D721Med (cell line): Measurements from ENCODE around the gene RDH13.
"Not testable (repeated sequence)": the region's sequence is repeated elsewhere in the genome, so short reads cannot be mapped to it uniquely, and the experiment has no call there.

Source experiments
- DNase-seq: peaks from one replicate; pipeline ENCODE4 v3.0.0; 2011; ENCODE audit warnings: low spot score; ENCODE audit not compliant: insufficient read length
- FAIRE-seq: peaks from 2 replicates; lab custom pipeline; 2011; peaks lifted over from hg19 to GRCh38; lab: Jason Lieb, UNC
- TF ChIP-seq, protein P1 (sequence below): IDR thresholded peaks from 2 replicates; pipeline ENCODE4 v1.5.1; 2012; ENCODE audit warnings: mild to moderate bottlenecking, control low read depth; ENCODE audit not compliant: insufficient read depth; ENCODE audit errors: missing control alignments

Gene RDH13

DNA sequence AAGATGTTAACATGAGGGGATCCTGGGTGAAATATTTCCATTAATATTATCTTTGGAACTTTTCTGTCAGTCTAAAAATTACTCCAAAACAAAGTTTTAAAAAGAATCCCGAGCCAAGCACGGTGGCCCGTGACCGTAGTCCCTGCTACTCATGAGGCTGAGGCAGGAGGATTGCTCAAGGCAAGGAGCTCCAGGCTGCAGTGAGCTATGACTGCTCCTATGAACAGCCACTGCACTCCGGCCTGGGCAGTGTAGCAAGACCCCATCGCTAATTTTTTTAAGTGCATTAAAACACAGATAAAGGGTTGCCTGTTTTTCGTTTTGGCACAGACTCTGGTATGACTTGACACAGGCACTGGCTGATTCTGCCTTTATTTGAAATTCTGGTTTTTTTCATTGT, 31.8 kb downstream of the RDH13 start:
- DNase-seq (no peak), FAIRE-seq (no peak)
- TF ChIP-seq, protein P1, sequence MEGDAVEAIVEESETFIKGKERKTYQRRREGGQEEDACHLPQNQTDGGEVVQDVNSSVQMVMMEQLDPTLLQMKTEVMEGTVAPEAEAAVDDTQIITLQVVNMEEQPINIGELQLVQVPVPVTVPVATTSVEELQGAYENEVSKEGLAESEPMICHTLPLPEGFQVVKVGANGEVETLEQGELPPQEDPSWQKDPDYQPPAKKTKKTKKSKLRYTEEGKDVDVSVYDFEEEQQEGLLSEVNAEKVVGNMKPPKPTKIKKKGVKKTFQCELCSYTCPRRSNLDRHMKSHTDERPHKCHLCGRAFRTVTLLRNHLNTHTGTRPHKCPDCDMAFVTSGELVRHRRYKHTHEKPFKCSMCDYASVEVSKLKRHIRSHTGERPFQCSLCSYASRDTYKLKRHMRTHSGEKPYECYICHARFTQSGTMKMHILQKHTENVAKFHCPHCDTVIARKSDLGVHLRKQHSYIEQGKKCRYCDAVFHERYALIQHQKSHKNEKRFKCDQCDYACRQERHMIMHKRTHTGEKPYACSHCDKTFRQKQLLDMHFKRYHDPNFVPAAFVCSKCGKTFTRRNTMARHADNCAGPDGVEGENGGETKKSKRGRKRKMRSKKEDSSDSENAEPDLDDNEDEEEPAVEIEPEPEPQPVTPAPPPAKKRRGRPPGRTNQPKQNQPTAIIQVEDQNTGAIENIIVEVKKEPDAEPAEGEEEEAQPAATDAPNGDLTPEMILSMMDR: no peak

- no peak for DNase-seq
- TF ChIP-seq, protein P1: no peak
- FAIRE-seq: no peak
These were observed 34.2 kb downstream of the RDH13 start for GRCh38 chr19:55028757-55029156.

DNA sequence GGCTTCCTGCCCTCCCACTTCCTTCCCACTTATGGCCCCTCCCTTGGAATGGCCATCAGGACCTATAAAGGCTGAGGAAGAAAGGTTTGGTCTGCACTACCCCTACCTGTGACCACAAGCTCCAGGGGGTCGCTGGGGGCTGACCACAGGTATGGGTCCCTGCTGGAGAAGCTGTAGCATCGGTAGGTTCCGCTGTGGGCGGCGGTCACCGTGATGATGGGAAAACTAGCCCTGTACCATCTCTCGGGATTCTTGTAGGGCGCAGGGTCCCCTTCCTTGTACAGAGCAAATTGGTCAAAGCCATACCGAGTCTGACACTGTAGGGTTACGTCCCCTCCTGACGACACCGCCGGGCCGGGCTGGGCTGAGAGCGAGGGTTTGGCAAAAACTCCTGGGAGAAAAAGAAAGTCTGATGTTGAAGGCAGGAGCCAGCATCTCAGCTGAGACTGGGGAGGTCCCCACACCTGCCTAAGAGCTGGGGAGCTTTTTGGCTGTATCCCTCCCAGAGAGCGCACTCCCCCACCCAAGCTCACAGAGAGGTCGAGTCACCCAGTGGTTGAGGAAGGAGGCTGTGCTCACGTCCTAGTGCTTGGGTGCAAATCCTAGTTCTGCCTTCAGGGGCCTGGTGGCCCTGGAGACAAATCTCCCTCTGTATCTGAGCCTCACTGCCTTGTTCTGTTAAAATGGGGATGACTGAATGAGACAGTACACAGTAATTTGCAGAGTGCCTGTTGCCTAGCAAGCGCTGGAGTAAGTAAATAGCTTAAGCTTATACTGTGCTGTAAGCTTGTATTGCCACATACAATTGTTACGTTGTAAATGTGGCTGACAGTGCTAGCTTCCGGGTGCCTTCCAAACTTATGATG, 35.2 kb downstream of the RDH13 start:
- DNase-seq: no peak
- TF ChIP-seq, protein P1: no peak
- no peak for FAIRE-seq

GRCh38 chr19:55027140-55027471, 35.8 kb downstream of the RDH13 start:
- FAIRE-seq, DNase-seq: not testable (repeated sequence)

DNA sequence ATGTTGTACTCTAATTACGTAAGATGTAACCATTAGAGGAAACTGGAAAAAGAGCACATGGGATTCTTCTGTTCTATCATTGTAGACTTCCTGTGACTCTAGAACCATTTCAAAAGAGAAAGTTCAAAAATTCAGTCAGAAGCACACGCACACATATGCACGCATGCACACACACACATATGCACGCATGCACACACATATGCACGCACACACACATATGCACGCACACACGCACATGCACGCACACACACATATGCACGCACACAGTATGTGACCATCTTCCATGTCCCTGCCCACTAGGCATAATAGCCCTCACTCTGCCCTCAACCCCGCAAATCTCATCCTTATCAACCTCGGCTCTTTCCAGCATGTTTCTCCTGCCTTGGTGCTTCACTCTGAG, 38.8 kb downstream of the RDH13 start:
- FAIRE-seq: no peak
- TF ChIP-seq, protein P1: no peak
- DNase-seq: no peak

- FAIRE-seq, DNase-seq: not testable (repeated sequence)
These were observed 42.6 kb downstream of the RDH13 start for GRCh38 chr19:55020351-55020750.

DNA sequence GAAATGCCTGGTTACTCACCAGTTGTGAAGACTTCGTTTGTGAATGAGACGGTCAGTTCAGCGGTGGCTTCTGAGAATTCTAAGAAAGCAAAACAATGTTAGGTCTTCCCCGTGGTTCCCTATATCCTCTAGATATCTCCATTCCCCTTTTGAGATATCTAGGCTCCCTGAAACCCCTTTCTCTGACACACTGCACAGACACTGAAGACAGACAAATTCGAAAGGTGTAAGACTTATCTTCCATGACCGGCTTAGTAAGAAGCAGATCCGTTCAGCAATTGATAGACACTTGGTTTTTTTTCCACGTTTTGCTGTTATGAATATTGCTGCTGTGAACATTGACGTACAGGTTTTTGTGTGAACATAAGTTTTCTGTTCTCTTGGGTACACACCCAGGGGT, 44.3 kb downstream of the RDH13 start:
- FAIRE-seq (no peak), DNase-seq (no peak)
- TF ChIP-seq, protein P1: no peak

- FAIRE-seq: no peak
- TF ChIP-seq, protein P1: no peak
These were observed 44.7 kb downstream of the RDH13 start for GRCh38 chr19:55018216-55018615.

More at GRCh38 chr19:55018216-55018615, 44.7 kb downstream of the RDH13 start:
- no peak for DNase-seq
